SU-DHL-6 (cell line): ENCODE measurements around the gene FBXO31.

Source experiments
- CTCF ChIP-seq: fragments of 200-600 bp; sonication (generic); IDR thresholded peaks from one replicate; pipeline ENCODE4 v1.5.1; 2017; ENCODE audit warnings: antibody characterized with exemption, mild to moderate bottlenecking, low read length, moderate library complexity; ENCODE audit not compliant: insufficient read depth, poor library complexity, severe bottlenecking
- EZH2phosphoT487 ChIP-seq: fragments of 200-600 bp; sonication (generic), shearing (Covaris generic); conservative IDR thresholded peaks from 2 replicates; pipeline ENCODE4 v1.6.1; 2018; ENCODE audit warnings: mild to moderate bottlenecking, antibody characterized with exemption, low read length, moderate library complexity, mixed read lengths

- TF ChIP-seq CTCF (no peak), EZH2phosphoT487 (no peak)
Observed at GRCh38 chr16:87425941-87426340, 42.4 kb upstream of the FBXO31 start.
